ENCODE measurements around the gene CNPPD1.

The CNPPD1 gene

GRCh38 chr2:219178377-219179175, 1.9 kb upstream of the CNPPD1 start:
- peak; percentile 44 for DNase-seq

DNA sequence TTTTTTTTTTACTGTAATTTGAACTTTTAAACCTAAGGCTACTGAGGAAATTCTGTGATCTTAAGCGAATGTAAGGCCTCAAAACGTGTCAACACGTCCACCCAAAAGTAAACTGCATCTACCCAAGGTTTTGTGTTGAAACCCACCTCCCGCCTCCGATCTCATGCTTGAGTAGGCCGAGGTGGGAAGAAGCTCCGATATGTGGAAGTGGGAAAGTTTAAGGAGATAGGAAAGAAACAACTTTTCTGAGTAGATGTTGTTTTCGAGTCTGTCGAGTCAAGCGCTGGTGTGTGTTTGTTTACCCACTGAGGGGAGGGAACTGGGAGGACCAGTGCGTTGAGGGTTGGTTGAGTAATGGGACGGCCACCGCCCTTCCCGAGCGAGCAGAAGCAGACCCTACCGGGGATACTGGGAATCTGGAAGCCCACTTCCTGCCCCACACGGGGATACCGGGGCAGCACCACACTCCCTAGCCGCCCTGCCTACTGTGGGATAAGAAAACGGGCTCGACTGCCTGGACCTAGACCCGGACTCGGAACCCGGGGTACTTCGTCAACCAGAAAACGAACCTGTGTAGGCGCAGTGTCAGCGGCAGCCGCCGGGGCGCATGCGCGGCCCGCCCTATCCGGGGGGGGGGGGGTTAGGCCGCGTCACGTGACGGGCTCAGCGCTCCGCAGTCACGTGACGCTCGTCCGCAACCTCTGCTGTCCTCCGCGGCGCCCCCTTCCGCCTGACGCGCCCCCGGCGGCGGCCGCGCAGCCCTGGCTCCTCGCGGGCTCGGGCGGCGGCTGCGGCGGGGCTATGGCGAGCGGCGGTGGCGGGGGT, 1.0 kb upstream of the CNPPD1 start, which contains the start of gene RETREG2:
Gene RETREG2, plus strand, starts transcription at position 724 of the 825 bp plus-strand sequence. Its CDS starts 78 bp downstream, at position 802.
- DNase-seq = peak; percentile 87

DNA sequence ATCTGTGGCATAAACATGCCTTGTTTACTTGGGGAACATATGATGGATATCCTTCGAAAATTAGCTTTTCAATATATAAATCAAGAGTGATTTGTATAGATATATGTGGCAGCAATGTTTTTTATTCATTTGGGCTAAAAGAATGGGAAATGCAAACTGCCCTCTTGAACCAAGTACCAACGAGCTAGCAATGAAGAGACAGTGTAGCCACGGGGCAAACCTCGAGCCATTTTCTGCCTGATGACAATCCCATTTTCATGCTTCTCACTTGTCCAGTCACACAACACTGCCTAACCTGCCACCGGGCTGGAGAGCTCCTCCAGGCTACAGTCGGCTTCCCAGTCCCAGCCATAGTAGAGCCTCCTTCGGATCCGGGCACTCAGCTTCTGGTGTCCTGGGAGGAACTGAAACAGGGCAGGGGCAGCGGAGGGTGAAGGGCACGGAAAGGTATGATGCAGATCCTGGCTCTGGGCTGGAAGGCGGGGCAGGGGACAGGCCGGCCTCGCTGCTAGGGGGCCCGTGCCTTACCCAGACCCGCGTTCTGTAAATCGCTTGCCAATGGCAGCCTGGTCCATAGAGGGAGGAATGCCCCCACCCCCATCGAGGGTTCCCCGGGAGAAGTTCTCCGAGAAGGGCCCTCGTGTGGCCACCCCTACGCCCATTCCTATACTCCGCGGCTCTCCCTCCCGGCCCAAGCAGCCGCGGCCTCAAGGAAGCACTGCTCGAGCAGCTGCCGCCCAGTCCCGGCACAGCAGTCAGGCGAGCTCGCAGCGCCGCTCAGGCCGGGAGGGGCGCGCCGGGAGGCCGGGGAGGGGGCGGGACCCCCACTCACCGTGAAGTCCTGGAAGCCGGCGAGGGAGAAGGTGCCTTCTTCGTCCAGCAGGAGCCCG, 552 bp downstream of the CNPPD1 start:
- DNase-seq = peak; percentile 74

DNA sequence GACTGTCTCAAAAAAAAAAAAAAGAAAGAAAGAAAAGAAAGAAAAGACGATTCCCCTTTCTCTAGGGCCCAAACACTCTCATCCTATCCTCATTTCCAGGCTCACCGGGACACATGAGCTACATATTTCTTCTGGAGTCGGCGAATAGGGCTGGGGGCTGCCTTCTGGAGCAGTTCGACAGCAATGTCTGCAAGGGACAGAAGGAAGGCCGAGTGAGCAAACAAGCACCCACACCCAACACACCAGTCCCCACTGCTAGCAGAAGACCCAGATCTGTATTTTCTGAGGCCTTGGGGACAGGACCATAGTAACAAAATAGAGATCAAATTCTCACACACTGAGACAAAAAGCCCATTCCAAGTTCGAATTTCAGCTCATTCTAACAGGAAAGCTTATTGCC, 1.2 kb downstream of the CNPPD1 start:
- no peak for DNase-seq

DNA sequence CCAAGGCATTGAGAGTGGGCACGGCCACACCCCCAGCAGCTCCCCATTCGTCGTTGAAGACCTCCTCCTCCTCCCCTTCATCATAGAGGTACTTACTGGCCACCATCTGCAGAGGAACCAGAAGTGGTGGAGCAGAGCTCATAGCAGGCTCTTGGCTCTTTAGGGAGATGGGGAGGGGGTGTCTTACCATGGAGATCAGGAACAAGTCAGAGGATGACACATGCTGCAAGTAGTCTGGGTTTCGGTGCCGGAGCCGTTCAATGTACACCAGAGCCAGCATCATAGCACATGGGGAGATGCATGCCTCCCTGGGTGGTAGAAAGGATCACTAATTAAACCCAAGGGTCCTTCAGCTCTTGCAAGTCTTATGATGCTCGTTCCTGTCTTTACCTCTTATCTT, 1.9 kb downstream of the CNPPD1 start:
- no peak for DNase-seq

DNA sequence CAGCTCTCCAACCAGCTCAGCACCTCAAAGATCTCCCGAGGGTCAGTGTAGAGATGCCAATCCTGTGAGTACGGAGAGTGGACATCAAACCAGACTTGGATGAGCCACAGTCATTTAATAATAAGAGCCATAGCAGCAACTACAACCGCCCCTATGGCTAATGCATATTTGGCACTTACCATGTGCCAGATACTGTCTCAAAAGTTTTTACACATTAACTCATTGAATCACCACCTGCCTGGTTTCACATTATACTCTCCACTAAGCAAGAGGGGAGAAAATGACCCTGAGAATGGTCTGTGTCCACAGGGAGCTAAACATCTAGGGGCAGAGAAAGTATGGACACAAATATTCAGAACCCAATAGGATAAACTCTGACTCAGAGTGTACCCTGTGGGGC, 2.6 kb downstream of the CNPPD1 start:
- DNase-seq = no peak

DNA sequence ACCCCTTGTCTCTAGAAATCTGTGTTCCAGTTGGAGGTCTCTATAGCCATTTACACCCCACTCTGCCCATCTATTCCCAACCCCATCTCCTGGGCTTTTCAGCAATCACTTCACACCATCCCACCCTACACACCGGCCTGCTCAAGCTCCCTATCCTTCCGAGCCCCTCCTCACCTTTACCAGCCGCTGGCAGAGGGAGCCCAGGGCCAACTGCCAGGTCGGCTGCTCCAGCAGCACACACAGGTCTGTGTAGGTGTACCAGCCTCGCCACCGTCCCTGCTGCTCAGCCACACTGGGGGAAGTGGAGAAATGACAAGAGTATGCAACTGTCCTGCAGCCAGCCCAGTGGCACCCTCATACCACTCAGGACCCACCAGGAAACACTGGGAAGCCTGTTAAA, 3.5 kb downstream of the CNPPD1 start:
- no peak for DNase-seq

DNA sequence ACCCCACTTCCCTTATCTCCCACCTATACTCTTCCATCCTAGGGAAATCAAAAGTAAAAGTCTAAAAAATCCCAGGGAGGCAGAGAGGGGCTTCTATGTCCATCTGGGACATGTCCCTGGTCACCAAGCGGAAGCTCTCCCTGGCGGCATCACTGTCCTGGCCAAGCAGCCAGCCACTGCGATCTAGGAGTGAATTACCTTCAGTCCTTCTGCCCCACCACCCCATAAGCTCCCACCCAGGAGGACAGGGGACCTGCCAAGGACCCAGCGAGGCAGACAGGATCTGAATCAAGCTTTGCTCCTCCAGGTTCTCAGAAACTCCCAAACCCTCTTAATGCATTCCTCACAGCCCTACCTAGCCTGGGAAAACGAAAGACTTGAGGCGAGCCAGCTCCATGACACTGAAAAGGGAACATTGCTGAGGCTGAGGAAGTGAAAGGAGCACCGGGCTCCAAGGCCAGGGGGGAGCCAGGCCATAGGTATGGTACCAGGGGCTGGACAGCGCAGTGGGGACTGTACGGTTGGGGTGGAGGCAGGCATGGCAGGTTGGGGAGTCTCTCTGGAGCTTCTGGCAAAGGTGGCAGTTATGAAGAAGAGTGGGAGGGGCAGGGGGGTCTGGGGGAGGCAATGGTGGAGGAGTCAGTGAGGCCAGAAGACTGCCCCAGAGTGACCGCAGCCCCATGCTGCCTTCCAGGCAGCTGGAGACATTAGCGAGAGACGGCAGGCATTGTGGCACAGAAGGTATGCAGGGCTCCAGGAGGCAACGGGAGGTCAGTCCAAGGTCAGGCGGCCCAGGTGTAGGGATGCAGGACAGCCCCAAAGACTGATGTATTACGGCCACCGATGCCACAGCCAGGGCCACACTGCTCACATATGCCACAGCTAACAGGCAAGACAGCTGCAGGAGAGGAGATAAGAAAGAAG, 4.2 kb downstream of the CNPPD1 start:
- DNase-seq = no peak

DNA sequence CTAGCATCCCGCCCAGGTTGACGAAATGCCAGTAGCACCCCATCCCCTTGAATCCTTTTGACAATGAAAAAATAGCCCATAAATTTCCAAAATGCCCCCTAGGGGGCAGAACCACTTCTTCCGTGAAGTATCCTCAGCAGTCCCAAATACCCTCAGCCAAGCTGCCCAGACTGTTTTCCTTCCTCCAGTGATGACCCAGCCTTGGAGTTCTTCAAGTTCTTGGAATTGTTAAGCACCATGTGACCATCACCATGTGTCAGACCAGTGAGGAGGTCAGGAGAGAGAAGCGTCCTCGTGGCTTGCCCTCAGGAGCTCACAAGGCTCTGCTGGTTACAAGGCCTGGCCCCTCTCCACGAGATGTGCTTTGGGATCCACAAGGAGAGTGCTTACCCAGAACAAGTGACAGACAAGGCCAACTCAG, 5.5 kb downstream of the CNPPD1 start:
- peak; percentile 35 for DNase-seq

- DNase-seq = no peak
These were observed 6.6 kb downstream of the CNPPD1 start, which contains the start of gene SLC23A3 for GRCh38 chr2:219169930-219170654. TSS of gene SLC23A3 (minus strand) at chr2:219170029. CDS start at chr2:219169984, 45 bp downstream.

DNA sequence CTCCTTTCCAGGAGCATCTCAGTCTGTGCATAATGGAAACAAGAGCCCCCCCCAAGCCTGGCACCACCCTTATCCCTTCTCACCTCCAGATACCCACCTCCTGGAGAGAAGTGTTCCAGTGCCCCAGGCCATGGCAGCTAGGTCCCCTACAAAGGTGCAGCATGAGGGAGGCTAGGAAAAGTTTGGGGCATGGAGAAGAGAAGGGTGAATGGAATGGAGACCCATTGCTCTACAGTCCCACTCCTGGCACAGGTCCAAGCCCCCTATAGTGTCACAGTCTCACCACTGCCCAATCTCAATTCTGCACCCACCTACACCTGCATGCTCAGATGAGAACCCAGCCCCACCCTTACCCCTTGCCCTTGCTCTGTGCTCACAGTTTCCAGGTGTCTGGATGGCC, 7.8 kb downstream of the CNPPD1 start:
- DNase-seq = no peak

DNA sequence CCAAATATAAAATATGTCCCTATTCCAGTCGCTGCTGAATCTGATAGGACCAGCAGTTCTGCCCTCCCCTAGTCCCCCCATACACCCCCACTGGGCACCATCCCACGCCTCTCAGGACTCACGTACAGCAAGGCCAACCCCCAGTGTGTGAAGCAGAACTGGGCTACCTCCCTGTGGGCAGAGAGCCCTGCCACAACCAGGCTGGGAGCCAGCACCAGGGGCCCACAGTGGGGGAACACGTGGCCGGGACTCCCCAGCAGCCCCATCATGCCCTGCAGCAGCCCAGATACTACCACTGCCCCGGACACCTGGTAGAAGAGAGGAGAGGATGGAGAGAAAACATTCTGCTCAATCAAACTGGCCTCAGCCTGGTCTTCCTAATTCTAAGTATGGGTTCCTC, 8.2 kb downstream of the CNPPD1 start:
- no peak for DNase-seq

GRCh38 chr2:219167997-219168396, 8.7 kb downstream of the CNPPD1 start:
- DNase-seq = no peak

DNA sequence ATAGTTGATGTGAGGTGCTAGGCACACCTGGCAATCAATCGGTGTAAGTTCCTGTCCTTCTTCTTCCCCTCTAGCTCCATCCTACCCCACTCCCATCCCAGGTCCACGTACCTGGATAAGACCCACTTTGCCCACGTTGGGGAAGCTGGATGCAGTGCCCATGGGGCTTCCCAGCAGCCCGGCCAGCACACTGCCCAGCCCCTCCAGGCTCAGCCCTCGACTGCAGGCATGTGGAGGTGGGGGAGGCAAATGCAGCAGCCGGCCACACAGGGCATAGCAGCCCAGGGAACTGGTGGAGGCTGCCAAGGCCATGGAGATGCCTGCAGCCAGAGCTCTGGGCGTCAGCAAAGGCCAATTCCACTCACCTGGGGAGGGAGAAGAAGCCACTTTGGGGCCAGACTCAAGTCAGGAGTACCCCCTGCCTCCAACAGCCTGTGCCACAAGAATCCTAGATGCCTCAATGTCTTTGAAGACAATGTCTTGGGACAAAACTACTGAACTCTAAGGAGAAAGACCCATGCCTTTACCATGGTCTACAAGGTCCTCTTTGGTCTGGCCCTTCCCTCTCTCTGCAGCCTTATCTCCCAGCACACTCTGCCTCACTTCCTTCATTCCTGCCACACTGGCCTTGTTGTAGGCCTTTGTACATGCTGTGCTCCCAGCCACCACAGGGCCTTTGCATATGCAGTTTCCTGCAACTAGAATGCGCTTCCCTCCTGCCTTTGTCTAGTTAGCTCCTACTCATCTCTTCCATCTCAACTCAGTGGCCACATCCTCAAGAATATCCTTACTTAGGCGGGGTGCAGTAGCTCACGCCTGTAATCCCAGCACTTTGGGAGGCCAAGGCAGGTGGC, 11.4 kb downstream of the CNPPD1 start:
- no peak for DNase-seq

DNA sequence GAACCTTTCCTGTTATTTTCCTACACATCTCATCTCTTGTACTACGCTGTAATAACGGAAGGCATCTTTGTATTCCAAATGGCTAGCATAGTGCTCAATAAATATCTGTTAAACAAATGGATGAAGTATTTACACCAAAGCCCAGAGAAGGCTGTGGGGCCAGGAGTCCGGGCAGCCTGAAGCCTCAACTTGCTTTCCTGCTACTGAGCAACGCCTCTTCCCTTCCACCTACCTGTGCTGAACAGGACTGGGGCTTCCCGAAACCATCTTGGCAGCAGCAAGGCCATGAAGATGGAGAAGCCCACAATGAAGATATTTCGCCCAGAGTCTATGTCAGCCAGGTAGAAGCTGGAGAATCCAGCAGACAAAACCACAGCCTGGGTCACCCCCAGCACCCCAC, 13.6 kb downstream of the CNPPD1 start:
- DNase-seq = no peak

DNA sequence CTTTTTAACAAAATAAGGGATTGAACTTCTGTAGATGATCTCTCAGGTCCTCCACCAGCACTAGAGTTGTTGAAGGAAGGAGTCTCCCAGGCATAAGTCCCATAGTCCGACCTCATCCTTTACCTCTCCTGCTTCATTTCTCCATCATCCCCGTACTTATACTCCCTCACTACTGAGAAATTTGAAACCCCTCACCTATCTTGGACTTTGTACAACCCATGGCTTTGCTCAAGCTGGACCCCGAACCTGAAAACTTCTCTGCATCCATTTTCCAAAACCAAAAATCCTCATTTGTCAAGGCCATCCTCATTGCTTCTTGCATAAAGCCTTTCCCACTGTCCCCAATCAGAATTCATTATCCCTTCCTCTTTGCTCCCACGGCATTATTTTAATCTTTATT, 15.6 kb downstream of the CNPPD1 start:
- DNase-seq = no peak

DNA sequence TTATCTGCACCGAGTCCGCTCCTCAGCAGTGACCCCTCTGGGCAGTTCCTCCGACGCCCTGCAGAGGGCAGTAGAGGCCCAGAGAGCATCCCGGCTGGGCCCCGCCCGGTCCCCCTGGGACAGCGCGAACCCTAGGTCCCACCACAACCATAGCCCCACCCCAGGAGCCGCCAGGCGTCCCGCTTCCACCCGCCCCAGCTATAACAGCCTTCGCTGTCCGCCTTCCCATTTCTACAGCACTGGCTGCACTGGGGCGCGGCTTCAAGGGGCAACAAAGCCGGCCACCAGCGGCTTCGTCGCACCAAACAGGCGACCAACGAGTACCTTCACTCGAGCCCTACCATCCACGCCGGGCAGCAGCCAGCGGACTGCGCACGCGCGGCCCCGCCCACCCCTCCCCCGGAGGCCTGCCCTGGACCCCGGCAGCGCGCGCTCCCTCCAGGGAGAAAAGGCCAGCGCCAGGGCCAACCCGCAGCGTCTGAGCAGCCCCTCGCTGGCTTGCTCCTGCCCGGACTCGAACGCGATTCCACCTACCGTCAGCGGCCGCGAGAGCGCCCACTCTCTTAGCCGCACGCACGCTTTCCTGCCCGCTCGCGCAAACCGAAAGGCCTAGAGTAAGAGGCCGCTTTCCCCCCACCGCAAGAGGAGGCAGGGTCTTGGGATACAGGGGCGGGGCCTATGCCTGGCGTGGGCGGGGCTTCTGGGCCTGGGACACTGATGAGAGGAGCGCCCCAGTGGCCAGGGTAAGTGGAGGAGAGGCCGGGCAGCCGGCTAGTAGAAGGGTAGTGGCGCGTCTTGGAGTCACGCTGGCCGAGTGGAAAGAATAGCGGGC, 16.3 kb downstream of the CNPPD1 start, which contains the start of gene NHEJ1:
Gene NHEJ1, minus strand, starts transcription at position 630 of the 832 bp plus-strand sequence. CDS start 2,453 bp downstream, outside the sequence.
- peak; percentile 86 for DNase-seq

DNA sequence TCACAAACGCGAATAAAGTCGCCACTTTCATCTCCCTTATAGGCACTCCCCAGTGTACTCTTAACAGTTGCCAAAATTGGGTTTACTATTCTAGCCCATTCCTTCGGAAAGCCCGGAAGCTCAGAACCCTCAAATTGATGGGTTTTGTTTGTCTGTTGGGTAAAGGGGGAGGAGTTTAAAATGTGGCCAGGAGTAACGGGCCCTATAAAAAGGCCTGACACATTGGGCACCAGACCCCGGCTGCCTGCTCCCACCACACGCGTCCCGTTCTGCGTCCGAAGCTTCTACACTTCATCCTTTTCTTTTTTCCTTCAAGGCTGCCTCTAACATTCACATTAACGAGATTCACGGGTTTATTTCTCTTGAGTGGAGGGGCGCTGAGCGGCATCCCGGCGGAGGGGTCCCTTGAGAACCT, 16.9 kb downstream of the CNPPD1 start:
- DNase-seq = peak; percentile 28

GRCh38 chr2:219158586-219158985, 18.1 kb downstream of the CNPPD1 start:
- DNase-seq = no peak
